ENCODE measurements around the gene NRG3.

DNA sequence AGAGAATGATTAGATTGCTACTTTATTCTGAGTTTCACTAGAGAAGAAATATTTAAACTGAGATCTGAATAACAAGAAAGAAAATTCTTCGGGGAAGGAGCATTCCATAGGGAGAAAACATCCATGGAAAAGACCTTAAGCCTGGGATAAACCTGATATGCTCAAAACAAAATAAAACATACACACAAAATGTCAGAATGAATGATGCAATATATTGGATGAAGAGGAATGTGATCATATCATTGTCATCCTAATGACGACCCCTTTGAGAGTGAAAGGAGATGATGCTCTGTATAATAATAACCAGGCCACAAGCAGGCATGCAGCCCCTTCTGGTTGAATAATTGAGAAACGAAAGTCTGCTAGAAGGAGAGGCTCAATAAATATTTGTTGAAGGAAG, 882.4 kb downstream of the NRG3 start:
- TF ChIP-seq, protein P1, sequence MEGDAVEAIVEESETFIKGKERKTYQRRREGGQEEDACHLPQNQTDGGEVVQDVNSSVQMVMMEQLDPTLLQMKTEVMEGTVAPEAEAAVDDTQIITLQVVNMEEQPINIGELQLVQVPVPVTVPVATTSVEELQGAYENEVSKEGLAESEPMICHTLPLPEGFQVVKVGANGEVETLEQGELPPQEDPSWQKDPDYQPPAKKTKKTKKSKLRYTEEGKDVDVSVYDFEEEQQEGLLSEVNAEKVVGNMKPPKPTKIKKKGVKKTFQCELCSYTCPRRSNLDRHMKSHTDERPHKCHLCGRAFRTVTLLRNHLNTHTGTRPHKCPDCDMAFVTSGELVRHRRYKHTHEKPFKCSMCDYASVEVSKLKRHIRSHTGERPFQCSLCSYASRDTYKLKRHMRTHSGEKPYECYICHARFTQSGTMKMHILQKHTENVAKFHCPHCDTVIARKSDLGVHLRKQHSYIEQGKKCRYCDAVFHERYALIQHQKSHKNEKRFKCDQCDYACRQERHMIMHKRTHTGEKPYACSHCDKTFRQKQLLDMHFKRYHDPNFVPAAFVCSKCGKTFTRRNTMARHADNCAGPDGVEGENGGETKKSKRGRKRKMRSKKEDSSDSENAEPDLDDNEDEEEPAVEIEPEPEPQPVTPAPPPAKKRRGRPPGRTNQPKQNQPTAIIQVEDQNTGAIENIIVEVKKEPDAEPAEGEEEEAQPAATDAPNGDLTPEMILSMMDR (IDR thresholded peaks at IDR 0.05): no peak
- TF ChIP-seq EP300 (IDR thresholded peaks at IDR 0.05): no peak

All from gastroesophageal sphincter (tissue), 3 donors.